PC-3 (cell line): ENCODE data around the gene GPR84. TPM values are rescaled to one million over a fixed set of nuclear protein-coding genes. Genes with fewer than 3 reads are reported as not detected.

Experiments
- ATAC-seq: fragments of 200-7000 bp; cut with Tn5 transposase; 2 replicates; pipeline ENCODE4 v1.9.1; 2020; ENCODE audit warnings: mild to moderate bottlenecking, moderate library complexity
- BruUV-seq: library from RNA; stranded (reverse); fragments of 400-500 nt; replicated peaks from 2 replicates; lab custom pipeline; 2021; lab: Mats Ljungman, UMichigan
- CTCF ChIA-PET: fragments of 300-600 bp; sonication (Branson Sonifier 250); formaldehyde crosslinking; loops from one replicate; lab custom pipeline; 2022; ENCODE audit warnings: antibody characterized with exemption; lab: Charles Lee
- POLR2A ChIA-PET: fragments of 300-600 bp; sonication (Branson Sonifier 250); formaldehyde crosslinking; loops from one replicate; lab custom pipeline; 2022; ENCODE audit warnings: antibody characterized with exemption; ENCODE audit not compliant: unreplicated experiment; lab: Charles Lee
- DNase-seq: peaks from one replicate; pipeline ENCODE4 v3.0.0-alpha.2; 2015
- H2AFZ ChIP-seq: fragments of 300-600 bp; sonication (generic); 2 replicates; pipeline ENCODE4 v1.6.0; 2016; ENCODE audit warnings: antibody characterized with exemption, low read length
- H3F3A ChIP-seq: fragments of 300-600 bp; sonication (generic); one replicate; pipeline ENCODE4 v1.6.0; 2017; ENCODE audit warnings: antibody characterized with exemption, low read length, control low read depth, mild to moderate bottlenecking; ENCODE audit not compliant: unreplicated experiment
- H3K27ac ChIP-seq: fragments of 300-600 bp; sonication (generic); 2 replicates; pipeline ENCODE4 v1.5.1; 2016; ENCODE audit warnings: mild to moderate bottlenecking, low read length
- H3K27me3 ChIP-seq: fragments of 300-600 bp; sonication (generic); 2 replicates; pipeline ENCODE4 v1.6.1; 2016; ENCODE audit warnings: low read length, mixed read lengths
- H3K36me3 ChIP-seq: fragments of 300-600 bp; sonication (generic); 2 replicates; pipeline ENCODE4 v1.6.1; 2016; ENCODE audit warnings: low read depth, mixed run types, low read length, mixed read lengths
- H3K4me1 ChIP-seq: fragments of 300-600 bp; sonication (generic); 2 replicates; pipeline ENCODE4 v1.5.1; 2016; ENCODE audit warnings: low read length; ENCODE audit not compliant: insufficient read depth
- H3K4me2 ChIP-seq: fragments of 300-600 bp; sonication (generic); 2 replicates; pipeline ENCODE4 v1.6.0; 2016; ENCODE audit warnings: low read length
- H3K4me3 ChIP-seq: fragments of 300-600 bp; sonication (generic); 2 replicates; pipeline ENCODE4 v1.5.1; 2016; ENCODE audit warnings: mild to moderate bottlenecking, low read length, mixed read lengths
- H3K79me2 ChIP-seq: fragments of 300-600 bp; sonication (generic); 2 replicates; pipeline ENCODE4 v1.6.1; 2017; ENCODE audit warnings: low read length, mixed read lengths
- H3K9ac ChIP-seq: fragments of 300-600 bp; sonication (generic); 2 replicates; pipeline ENCODE4 v1.6.0; 2016; ENCODE audit warnings: mild to moderate bottlenecking, low read length
- H3K9me2 ChIP-seq: fragments of 300-600 bp; sonication (generic); replicated peaks from 2 replicates; pipeline ENCODE4 v1.6.1; 2016; ENCODE audit warnings: mixed run types, low read length, mixed read lengths
- H3K9me3 ChIP-seq: fragments of 300-600 bp; sonication (generic); 2 replicates; pipeline ENCODE4 v1.6.1; 2016; ENCODE audit warnings: low read length, mixed read lengths
- H4K20me1 ChIP-seq: fragments of 300-600 bp; sonication (generic); 2 replicates; pipeline ENCODE4 v1.6.1; 2016; ENCODE audit warnings: low read length, mixed read lengths
- CTCF ChIP-seq: fragments of 300-600 bp; sonication (generic); conservative IDR thresholded peaks from 2 replicates; pipeline ENCODE4 v1.5.1; 2017; ENCODE audit warnings: antibody characterized with exemption, low read depth, mild to moderate bottlenecking, low read length
- EZH2 ChIP-seq: fragments of 300-600 bp; sonication (generic); IDR thresholded peaks from one replicate; pipeline ENCODE4 v1.6.1; 2017; ENCODE audit warnings: antibody characterized with exemption, mild to moderate bottlenecking, low read length; ENCODE audit not compliant: unreplicated experiment
- EZH2phosphoT487 ChIP-seq: fragments of 300-600 bp; sonication (generic); IDR thresholded peaks from 2 replicates; pipeline ENCODE4 v1.6.1; 2018; ENCODE audit warnings: mild to moderate bottlenecking, antibody characterized with exemption, low read length, borderline replicate concordance
- intact Hi-C: fragments of 100-400 bp; cut with micrococcal nuclease; formaldehyde crosslinking; loops from 2 replicates; pipeline ENCODE4 v1.9.0; 2023
- total RNA-seq: library from RNA; depleted of rRNA; stranded (reverse); fragments of >200 nt; gene quantifications from 2 replicates; pipeline ENCODE4 v1.2.3, GENCODE V29; 2014

Gene GPR84
- total RNA-seq, 1 experiment from 2014 or later: not detected

- TSS peak; percentile 23 for BruUV-seq
- POLR2A ChIA-PET: interaction anchor here (0.6 kb wide), 1 partner anchor 534 kb away, joined by 3 read pairs; no protein-coding TSS in a partner anchor
- CTCF ChIA-PET: no interaction called here
- Histone ChIP-seq H4K20me1 (no peaks in the 10 kb centered on the region), H3K9me2 (no peaks in the 10 kb centered on the region), H3K9ac (no peak overlapping the region), H3K9me3 (no peaks in the 10 kb centered on the region), H3K4me3 (no peak overlapping the region), H3F3A (no peaks in the 10 kb centered on the region), H3K4me2 (peak overlapping the region; percentile 96), H3K36me3 (no peaks in the 10 kb centered on the region), H3K79me2 (no peaks in the 10 kb centered on the region), H3K4me1 (peaks cover 32% of the 10 kb centered on the region), H2AFZ (no peak overlapping the region), H3K27ac (no peak overlapping the region), H3K27me3 (no peaks in the 10 kb centered on the region)
- ATAC-seq (no peak), DNase-seq (no peak)
- TF ChIP-seq CTCF: no peak
- TF ChIP-seq EZH2phosphoT487: no peak
- TF ChIP-seq EZH2: no peak
- intact Hi-C loops: no loop called here
Measured at GRCh38 chr12:54377797-54378515, 13.7 kb upstream of the GPR84 start.

GRCh38 chr12:54377007-54377406 lies 12.7 kb upstream of the GPR84 start:
- no peak overlapping the region for H3K4me2 ChIP-seq
- H3K9ac ChIP-seq: no peak overlapping the region
- intact Hi-C loops: no loop called here
- TF ChIP-seq EZH2phosphoT487: no peak
- H3F3A ChIP-seq: no peaks in the 10 kb centered on the region
- no peaks in the 10 kb centered on the region for H3K9me2 ChIP-seq
- ATAC-seq (no peak), DNase-seq (no peak)
- no peaks in the 10 kb centered on the region for H3K36me3 ChIP-seq
- H3K9me3 ChIP-seq: no peaks in the 10 kb centered on the region
- no peak overlapping the region for H2AFZ ChIP-seq
- H3K27ac ChIP-seq: no peak overlapping the region
- H3K27me3 ChIP-seq: no peaks in the 10 kb centered on the region
- no TSS peak for BruUV-seq
- no peak overlapping the region for H3K4me3 ChIP-seq
- POLR2A ChIA-PET: no interaction called here
- H3K79me2 ChIP-seq: no peaks in the 10 kb centered on the region
- CTCF ChIA-PET: no interaction called here
- H3K4me1 ChIP-seq: peaks cover 33% of the 10 kb centered on the region
- no peaks in the 10 kb centered on the region for H4K20me1 ChIP-seq

- H3K9ac ChIP-seq: no peak overlapping the region
- no peak for DNase-seq
- H4K20me1 ChIP-seq: no peaks in the 10 kb centered on the region
- no peaks in the 10 kb centered on the region for H3K36me3 ChIP-seq
- no peaks in the 10 kb centered on the region for H3K9me2 ChIP-seq
- CTCF ChIA-PET: no interaction called here
- intact Hi-C loops: no loop called here
- no peak for TF ChIP-seq CTCF
- no peak for TF ChIP-seq EZH2
- TF ChIP-seq EZH2phosphoT487: no peak
- no peaks in the 10 kb centered on the region for H3K9me3 ChIP-seq
- H3K79me2 ChIP-seq: no peaks in the 10 kb centered on the region
- H3K27ac ChIP-seq: no peak overlapping the region
- POLR2A ChIA-PET: no interaction called here
- no peak for ATAC-seq
- no peak overlapping the region for H3K4me2 ChIP-seq
- H3K4me3 ChIP-seq: no peak overlapping the region
- H3K27me3 ChIP-seq: no peaks in the 10 kb centered on the region
- no TSS peak for BruUV-seq
- H3K4me1 ChIP-seq: peaks cover 33% of the 10 kb centered on the region
- H3F3A ChIP-seq: no peaks in the 10 kb centered on the region
- H2AFZ ChIP-seq: no peak overlapping the region
Measured at GRCh38 chr12:54376596-54376995, 12.3 kb upstream of the GPR84 start.
